Transverse colon (tissue), 4 donors: ENCODE results near the gene TIMM22. TPM values are rescaled to one million over a fixed set of nuclear protein-coding genes. Genes with fewer than 3 reads are reported as not detected.

Source experiments
- DNase-seq: peaks from one replicate; pipeline ENCODE4 v3.0.0-alpha.2; 2019
- H3K27ac ChIP-seq, 4 donors: fragments of 200-600 bp; sonication (generic); 2 replicates each; pipeline ENCODE4 v1.5.1; 2016 to 2018; ENCODE audit warnings: inconsistent platforms in 4 of 4
- H3K27me3 ChIP-seq: fragments of 200-600 bp; sonication (generic); 2 replicates; pipeline ENCODE4 v1.5.1; 2017; ENCODE audit warnings: inconsistent platforms
- H3K36me3 ChIP-seq, 4 donors: fragments of 200-600 bp; sonication (generic); 2 replicates each; pipeline ENCODE4 v1.5.1; 2017 to 2019; ENCODE audit warnings: inconsistent platforms in 4 of 4
- H3K4me1 ChIP-seq, 4 donors: fragments of 200-600 bp; sonication (generic); 2 replicates each; pipeline ENCODE4 v1.5.1; 2017 to 2020; ENCODE audit warnings: inconsistent platforms in 4 of 4
- H3K4me3 ChIP-seq, 4 donors: fragments of 200-600 bp; sonication (generic); 1 replicate in 1 of 4; 2 replicates in 3 of 4; pipeline versions ENCODE4 v1.5.1 to v1.6.1; 2017 to 2019; ENCODE audit warnings: inconsistent platforms in 4 of 4
- H3K9me3 ChIP-seq, 2 donors: fragments of 200-600 bp; sonication (generic); 2 replicates each; pipeline ENCODE4 v1.5.1; 2017 to 2019; ENCODE audit warnings: inconsistent platforms in 2 of 2
- EP300 ChIP-seq: sonication (generic); formaldehyde crosslinking; IDR thresholded peaks from one replicate; pipeline ENCODE4 v1.6.1; 2017; ENCODE audit warnings: antibody characterized with exemption, low read depth
- POLR2A ChIP-seq: fragments of 450-650 bp; IDR thresholded peaks from one replicate; pipeline ENCODE4 v1.6.1; 2016; ENCODE audit warnings: antibody characterized with exemption, mild to moderate bottlenecking, moderate library complexity
- POLR2AphosphoS5 ChIP-seq, 3 donors: sonication (generic); formaldehyde crosslinking; IDR thresholded peaks; one replicate each; pipeline ENCODE4 v1.6.1; 2016; ENCODE audit warnings: antibody characterized with exemption in 3 of 3
- WGBS, 2 donors: methylation state at CpG; one replicate each; pipeline ENCODE4 v1.1.5; 2018; ENCODE audit warnings: low coverage in 1 of 2; 5-methylcytosine and 5-hydroxymethylcytosine counted together
- in situ Hi-C, 4 donors: fragments of 200-750 bp; cut with MboI; loops; one replicate each; pipeline versions ENCODE4 v1.15.0 to v1.15.1; 2017; ENCODE audit warnings: low sequenced_read_pairs in 3 of 4, low pct_ligation_motif_present in 1 of 4, low pct_unique_long_range_greater_than_20kb in 1 of 4
- intact Hi-C: fragments of 100-400 bp; cut with DNase I; formaldehyde crosslinking; loops from one replicate; pipeline ENCODE4 v1.15.1; 2023; ENCODE audit warnings: low total_unique reads
- total RNA-seq, 4 donors: library from RNA; depleted of rRNA; stranded (reverse); fragments of >200 nt; gene quantifications; one replicate each; pipeline ENCODE4 v1.1.0, GENCODE V29; 2016
- TF ChIP-seq, protein P1 (sequence below), 5 experiments: fragments of 200-600 bp in 3 of 5; fragments of 450-650 bp in 2 of 5; sonication (generic) in 3 of 5; IDR thresholded peaks; 1 replicate in 2 of 5; 2 replicates in 3 of 5; pipeline ENCODE4 v1.5.1; 2016 to 2017; ENCODE audit warnings: antibody characterized with exemption in 5 of 5, inconsistent platforms in 3 of 5, mild to moderate bottlenecking in 2 of 5, moderate library complexity in 1 of 5

Gene TIMM22
- total RNA-seq, 4 donors from 2014 or later = 10.5 to 17.6 (median 12.1) TPM

DNA sequence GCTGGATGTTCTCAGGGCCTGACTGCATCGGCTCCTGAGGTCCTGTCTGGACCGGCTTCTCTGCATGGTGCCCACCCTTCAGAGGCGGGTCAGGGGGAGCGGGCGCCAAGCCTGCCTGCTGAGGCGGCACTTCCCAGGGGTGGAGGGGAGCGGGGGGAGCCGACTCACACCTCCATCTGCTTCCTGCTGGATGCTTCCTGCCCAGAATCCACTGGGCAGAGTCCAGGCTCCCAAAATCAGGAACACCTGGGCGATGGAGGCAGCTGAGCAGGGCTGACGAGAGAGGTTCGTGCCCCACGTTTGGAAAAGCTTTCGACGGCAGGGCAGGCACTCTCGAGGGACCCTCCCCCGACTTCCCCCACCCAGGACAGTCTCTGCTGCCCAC, 42.2 kb downstream of the TIMM22 start:
- 90% methylated on average over 12 of the region's 16 CpGs; no CpG with 5 or more reads in 1 of the 2 donors for WGBS, 2 donors

DNA sequence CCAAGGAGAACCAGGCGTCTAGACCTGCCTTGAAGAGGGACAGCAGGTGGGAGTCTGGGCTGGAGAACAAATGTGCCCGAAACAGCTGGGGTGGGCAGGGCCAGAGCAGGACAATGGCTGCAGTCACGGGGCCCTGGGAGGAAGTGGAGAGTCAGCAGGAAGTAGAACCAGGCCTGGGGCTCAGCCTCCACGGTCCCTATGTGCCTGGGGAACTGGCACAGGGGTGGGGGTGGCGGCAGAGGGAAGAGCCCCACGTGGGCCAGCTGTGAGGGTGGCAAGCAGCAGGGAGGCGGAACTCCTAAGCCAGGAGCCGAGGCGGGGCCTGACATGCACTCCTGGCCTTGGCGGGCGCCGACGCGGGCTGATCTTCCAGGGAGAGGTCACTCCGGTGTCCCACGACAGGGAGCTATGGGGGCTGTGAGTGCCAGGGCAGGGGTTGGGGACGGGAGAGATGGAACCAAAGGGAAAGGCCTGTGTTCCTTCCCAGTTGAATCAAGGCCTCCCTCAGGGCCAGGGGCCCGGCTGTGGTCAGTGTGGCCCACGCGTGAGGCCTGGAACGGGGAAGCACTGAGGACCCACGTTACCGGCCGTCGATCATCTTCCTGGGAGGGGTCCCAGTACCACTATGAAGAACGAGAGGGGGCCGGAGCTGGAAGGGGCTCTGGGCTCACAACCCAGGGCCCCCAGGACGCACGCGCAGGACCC, 42.7 kb downstream of the TIMM22 start:
- TF ChIP-seq, protein P1, sequence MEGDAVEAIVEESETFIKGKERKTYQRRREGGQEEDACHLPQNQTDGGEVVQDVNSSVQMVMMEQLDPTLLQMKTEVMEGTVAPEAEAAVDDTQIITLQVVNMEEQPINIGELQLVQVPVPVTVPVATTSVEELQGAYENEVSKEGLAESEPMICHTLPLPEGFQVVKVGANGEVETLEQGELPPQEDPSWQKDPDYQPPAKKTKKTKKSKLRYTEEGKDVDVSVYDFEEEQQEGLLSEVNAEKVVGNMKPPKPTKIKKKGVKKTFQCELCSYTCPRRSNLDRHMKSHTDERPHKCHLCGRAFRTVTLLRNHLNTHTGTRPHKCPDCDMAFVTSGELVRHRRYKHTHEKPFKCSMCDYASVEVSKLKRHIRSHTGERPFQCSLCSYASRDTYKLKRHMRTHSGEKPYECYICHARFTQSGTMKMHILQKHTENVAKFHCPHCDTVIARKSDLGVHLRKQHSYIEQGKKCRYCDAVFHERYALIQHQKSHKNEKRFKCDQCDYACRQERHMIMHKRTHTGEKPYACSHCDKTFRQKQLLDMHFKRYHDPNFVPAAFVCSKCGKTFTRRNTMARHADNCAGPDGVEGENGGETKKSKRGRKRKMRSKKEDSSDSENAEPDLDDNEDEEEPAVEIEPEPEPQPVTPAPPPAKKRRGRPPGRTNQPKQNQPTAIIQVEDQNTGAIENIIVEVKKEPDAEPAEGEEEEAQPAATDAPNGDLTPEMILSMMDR (IDR thresholded peaks at IDR 0.05) = no peak
- Histone ChIP-seq H3K4me1 (peaks cover 0 to 25% (median 7%) of the 10 kb centered on the region in 4 donors), H3K4me3 (no peak overlapping the region), H3K9me3 (no peaks in the 10 kb centered on the region), H3K27ac (peak overlapping the region; percentile 32 to 70 (median 61)), H3K27me3 (no peaks in the 10 kb centered on the region), H3K36me3 (peaks cover 0 to 6% (median 0%) of the 10 kb centered on the region in 4 donors)
- intact Hi-C loops = no loop called here
- DNase-seq = peak; percentile 53
- in situ Hi-C loops = no loop called here
- 79% methylated on average over 23 of the region's 30 CpGs; no CpG with 5 or more reads in 1 of the 2 donors for WGBS, 2 donors

More for the DNA sequence above, 42.2 kb downstream of the TIMM22 start:
- Histone ChIP-seq H3K4me1 (peaks cover 0 to 24% (median 7%) of the 10 kb centered on the region in 4 donors), H3K9me3 (no peaks in the 10 kb centered on the region), H3K4me3 (no peak overlapping the region), H3K27ac (peak overlapping the region in 3 of 4 donors; percentile 59 to 70 (median 63)), H3K27me3 (no peaks in the 10 kb centered on the region), H3K36me3 (peaks cover 0 to 6% (median 0%) of the 10 kb centered on the region in 4 donors)
- DNase-seq = no peak
- in situ Hi-C loops (no loop called here), intact Hi-C loops (no loop called here)
- TF ChIP-seq POLR2A (no peak), POLR2AphosphoS5 (IDR thresholded peaks at IDR 0.05) (no peak), EP300 (no peak)
- TF ChIP-seq, protein P1 (IDR thresholded peaks at IDR 0.05) = no peak

DNA sequence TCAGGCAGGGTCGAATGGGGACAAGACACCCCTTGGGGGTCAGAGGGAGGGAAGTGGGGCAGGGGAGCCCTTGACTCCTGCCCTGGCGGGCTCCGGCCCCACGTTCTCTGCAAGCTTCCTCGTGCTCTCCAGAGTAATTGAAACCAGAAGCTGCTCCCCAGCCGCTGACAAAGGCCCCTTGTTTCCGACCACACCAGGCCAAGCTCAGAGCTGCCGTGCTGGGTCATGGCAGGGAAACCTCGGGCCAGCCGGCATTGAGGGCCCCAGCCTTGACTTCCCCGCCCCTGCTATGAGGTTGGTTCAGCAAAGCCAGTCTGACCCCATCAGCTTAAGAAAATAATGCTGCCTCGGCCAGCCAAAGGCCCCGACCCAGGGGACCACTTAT, 43.3 kb downstream of the TIMM22 start:
- intact Hi-C loops = no loop called here
- Histone ChIP-seq H3K9me3 (no peaks in the 10 kb centered on the region), H3K27me3 (no peaks in the 10 kb centered on the region), H3K27ac (peak overlapping the region; percentile 32 to 70 (median 61)), H3K4me1 (peaks cover 0 to 25% (median 7%) of the 10 kb centered on the region in 4 donors), H3K36me3 (peaks cover 0 to 6% (median 0%) of the 10 kb centered on the region in 4 donors), H3K4me3 (no peak overlapping the region)
- TF ChIP-seq POLR2A (no peak), POLR2AphosphoS5 (IDR thresholded peaks at IDR 0.05) (no peak), EP300 (no peak)
- TF ChIP-seq, protein P1 (IDR thresholded peaks at IDR 0.05) = no peak
- 70% methylated on average over 12 of the region's 13 CpGs; no CpG with 5 or more reads in 1 of the 2 donors for WGBS, 2 donors
- in situ Hi-C loops = no loop called here
- DNase-seq = no peak

DNA sequence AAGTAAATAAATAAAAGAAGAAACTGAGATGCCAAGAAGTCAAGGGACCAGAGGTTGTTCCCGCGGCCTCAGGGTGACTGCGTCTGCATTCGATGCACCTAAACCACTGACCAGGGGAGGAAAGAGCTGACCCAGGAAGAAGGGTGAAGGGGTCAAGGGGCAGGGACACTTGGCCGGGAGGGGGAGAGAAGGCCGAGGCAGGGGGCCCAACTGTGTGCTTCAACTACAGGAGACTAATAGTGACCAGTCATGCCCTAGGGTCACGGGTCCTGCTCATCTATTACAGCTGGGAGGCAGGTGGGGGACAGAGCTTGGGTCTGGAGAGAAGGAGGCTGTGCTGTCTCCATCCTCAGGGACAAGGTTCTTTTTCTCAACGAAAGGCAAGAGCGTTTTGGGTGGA, 44.8 kb downstream of the TIMM22 start:
- Histone ChIP-seq H3K4me3 (no peak overlapping the region), H3K27ac (no peak overlapping the region), H3K9me3 (no peaks in the 10 kb centered on the region), H3K27me3 (no peaks in the 10 kb centered on the region), H3K4me1 (peaks cover 0 to 25% (median 9%) of the 10 kb centered on the region in 4 donors), H3K36me3 (peaks cover 0 to 6% (median 0%) of the 10 kb centered on the region in 4 donors)
- WGBS, 2 donors = 92 to 100% methylated on average over 2 to 9 of the region's 9 CpGs
- no peak for DNase-seq
- in situ Hi-C loops = no loop called here
- intact Hi-C loops = no loop called here
- TF ChIP-seq, protein P1 (IDR thresholded peaks at IDR 0.05) = no peak
- no peak for TF ChIP-seq POLR2A
- no peak for TF ChIP-seq POLR2AphosphoS5 (IDR thresholded peaks at IDR 0.05)
- TF ChIP-seq EP300 = no peak
